HG02943 (cell line): Measurements from ENCODE around the gene STK32C.
"Not testable (repeated sequence)": the region's sequence is repeated elsewhere in the genome, so short reads cannot be mapped to it uniquely, and the experiment has no call there.

Experiments used
- ATAC-seq: cut with Tn5 transposase; IDR thresholded peaks from one replicate; pipeline ENCODE4 v1.9.1; 2021; ENCODE audit warnings: mild to moderate bottlenecking, low read depth, moderate library complexity; ENCODE audit not compliant: unreplicated experiment

STK32C gene

GRCh38 chr10:132303361-132304115 lies 4.2 kb downstream of the STK32C start:
- ATAC-seq: no peak

- no peak for ATAC-seq
Measured at GRCh38 chr10:132302421-132303310, 5.1 kb downstream of the STK32C start.

GRCh38 chr10:132301371-132302330 lies 6.1 kb downstream of the STK32C start:
- no peak for ATAC-seq

DNA sequence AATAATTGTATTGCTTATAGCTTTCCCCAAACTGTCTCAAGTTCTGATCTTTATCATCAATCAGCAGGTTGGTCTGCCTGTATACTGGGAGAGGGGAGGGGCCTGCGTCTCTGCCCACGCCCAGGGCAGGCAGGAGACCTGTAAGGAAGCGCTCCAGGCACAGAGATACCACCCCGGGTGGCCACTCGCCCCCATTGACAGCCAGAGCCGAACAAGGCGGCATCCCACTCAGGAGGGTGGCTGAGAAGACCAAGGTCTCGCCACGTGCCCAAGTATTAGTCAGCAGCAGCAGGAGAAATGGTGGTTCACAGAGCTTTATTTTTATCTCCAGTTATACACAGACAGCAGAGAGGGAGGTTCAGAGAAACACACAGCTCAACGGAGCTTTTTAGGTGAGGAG lies 7.2 kb downstream of the STK32C start:
- no peak for ATAC-seq

DNA sequence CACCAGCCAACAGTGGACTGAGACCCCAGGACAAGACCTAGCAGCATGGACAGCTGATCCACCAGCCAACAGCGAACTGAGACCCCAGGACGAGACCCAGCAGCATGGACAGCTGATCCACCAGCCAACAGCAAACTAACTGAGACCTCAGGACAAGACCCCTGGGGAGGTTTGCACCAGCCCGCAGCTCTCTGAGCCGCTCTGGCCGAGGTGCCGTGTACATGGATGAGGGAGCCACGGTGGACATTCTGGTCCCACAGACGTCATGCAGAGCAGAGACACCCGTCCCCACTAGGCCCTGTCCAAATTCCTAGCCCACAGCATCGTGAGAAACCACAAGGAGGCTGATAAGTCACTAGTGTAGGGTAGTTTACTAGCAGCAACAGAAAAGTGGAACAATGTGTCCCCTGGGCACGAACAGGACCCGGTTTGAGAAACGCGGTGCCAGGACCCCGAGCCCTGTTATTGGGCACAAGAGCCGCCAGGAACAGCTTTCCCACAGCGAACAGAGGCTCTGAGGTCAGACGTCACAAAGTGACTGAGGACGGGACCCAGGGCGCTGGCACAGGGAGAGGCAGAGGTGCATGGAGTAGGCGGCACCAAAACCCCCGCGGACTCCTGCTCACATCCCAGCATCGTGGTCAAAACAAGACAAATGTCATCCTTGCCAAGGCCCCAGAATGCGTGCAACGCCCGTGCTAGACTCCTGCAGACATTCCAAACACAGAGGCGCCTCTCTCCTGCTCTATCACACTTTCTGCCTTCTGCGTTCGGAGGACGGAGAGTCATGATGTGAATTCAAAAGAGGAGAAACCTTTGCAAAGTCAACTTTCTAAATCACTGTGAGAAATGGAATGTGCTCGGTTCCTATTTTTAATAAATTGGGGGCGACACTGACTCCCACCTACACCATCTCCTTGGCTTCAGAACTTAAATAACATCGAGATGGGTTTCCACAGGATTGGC lies 8.1 kb downstream of the STK32C start:
- ATAC-seq: no peak

GRCh38 chr10:132298038-132298881 lies 9.5 kb downstream of the STK32C start:
- ATAC-seq: no peak

DNA sequence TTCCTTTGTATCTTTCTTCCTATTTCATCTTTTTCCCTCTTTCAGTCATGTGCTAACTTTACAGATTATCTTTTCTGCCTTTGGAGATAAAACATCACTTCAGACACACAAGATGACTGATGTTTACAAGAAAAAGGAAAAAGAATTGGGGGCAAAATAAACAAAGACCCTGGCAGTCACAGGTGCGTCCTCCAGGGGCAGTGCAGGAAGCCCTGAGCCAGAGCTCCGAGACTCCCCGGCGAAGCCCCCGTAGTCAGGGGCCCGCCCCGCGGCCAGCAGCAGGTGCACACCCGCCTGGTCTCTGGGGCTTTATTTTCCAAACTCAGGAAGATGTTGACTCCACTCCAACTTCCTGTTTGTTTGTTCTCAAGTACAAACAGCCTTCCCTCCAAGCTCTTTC lies 10.2 kb downstream of the STK32C start:
- ATAC-seq: no peak

DNA sequence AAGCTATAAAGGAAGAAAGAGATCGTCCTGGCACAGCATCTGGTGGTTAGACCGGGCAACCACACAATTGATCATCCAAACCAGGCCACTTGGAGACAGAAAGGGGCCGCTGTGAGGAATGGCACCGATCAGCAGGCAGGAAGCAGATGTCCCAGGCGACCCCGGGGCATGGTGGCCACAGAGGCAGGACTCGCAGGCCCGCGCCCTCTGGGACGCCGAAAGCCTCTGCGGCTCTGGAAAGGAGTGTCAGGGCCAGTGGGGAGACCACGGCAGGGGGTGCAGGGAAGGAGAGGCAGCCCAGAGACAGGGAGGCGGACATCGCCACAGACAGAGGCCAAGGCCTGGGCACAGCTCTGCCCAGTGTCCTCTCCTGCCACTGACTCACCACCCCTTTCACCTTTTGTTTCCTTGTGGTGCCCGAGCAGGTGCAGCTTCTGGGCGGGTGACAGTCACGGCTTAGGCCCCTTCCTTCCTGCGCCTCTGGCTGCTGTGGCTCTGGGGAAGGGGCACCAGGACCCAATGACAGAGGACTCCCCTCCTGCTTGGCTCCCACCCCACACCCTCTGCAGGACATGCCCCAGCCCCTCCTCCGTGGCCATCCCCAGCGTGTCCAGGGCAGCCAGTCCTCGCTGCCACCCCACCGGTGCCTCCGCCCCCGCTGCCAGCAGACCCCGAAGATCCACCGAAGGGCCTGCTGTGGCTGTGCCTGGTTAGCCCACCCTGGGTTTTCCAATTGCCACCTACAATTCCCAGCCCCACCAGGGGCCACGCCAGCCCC lies 10.9 kb downstream of the STK32C start:
- no peak for ATAC-seq

DNA sequence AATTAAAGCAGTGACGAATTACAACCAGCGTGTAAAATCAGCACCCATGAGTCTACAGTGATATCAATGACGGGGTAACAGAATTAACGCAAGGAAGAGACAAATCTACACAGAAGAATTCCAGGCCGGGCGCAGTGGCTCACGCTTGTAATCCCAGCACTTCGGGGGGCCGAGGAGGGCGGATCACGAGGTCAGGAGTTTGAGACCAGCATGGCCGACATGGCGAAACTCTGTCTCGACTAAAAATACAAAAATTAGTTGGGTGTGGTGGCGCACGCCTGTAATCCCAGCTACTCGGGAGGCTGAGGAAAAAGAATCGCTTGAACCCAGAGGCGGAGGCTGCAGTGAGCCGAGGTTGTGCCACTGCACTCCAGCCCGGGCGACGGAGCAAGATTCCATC lies 12.3 kb downstream of the STK32C start:
- not testable (repeated sequence) for ATAC-seq

GRCh38 chr10:132294561-132295318 lies 13.0 kb downstream of the STK32C start:
- ATAC-seq: no peak

- no peak for ATAC-seq
Measured at GRCh38 chr10:132293813-132294520, 13.8 kb downstream of the STK32C start.

- no peak for ATAC-seq
Measured at GRCh38 chr10:132293201-132293812, 14.4 kb downstream of the STK32C start.

DNA sequence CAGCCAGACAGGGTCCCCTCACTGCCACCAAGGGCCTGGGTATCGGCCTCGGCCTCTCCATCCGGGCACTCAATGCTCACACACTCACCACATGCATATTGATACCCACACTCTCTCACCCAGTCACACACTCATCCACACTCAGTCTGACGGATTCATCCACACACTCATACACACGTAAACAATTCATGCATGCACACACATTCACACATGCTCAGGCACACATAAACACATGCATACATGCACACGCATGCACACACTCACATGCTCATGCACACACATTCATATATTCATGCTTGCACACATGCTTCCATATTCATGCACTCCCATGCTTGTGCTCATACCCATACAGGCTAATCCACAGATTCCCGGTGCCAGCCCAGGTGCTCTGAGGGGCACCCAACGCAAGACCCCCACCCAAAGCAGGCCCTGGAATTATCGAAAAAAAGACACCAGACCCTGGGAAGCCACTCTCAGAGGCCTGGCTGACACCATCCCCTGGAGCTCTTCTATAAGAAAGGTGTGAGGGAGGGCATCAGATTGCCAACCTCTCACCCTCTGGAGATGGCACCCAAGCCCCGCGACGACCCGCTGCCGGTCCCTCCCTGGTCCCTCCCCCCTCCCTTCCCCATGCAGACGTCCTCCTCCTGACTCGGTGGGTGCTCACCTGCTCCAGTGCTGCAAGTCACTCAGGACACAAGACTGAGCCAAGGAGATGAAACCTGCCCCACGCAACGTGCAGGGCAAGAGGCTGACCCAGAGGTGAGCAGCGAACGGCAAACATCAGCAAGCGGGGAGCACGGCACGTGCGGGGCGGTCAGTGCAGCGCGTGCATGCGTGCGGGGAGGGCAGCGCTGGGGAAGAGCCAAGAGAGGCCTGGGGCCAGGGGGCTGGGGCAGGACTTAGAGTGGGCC lies 15.2 kb downstream of the STK32C start:
- ATAC-seq: no peak

DNA sequence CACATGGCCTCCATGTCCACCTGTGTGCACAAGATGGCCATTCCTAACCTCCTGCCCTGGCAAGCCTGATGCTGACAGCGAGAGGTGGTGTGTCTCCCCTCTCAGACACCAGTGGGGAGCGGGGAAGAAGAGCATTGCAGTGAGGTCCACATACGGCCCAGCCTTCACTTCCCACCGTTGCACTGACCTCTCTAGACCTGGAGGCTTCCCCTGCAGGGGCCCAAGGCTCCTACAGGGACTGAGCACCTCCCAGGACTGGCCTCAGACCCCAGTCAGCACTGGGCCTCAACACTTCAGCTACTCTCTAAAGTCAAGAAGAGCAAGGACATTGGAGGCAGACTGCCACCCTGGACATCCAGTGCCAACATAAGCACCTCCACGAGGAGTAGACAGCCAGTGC lies 15.9 kb downstream of the STK32C start:
- ATAC-seq: no peak

DNA sequence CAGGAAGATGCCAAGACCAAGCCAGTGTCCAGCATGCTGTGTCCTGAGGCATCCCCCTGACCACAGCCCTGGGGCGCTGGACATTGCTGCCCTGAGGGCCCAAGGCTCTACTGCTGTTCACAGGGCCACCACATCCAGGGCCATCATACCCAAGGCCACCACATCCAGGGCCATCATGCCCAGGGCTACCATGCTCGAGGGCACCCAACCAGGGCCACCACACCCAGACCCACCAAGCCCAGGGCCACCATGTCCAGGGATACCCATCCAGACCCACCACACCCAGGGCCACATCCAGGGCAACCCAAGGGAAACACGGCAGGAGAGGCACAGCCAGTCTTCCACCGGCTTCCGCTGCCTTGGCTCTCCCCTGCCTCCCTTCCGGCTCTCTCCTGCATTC lies 17.1 kb downstream of the STK32C start:
- ATAC-seq: no peak
